ENCODE data around the gene EPC1. TPM values are rescaled to one million over a fixed set of nuclear protein-coding genes. Genes with fewer than 3 reads are reported as not detected.

The EPC1 gene
- total RNA-seq, 1 donor from 2014 or later = 40.3 TPM

GRCh38 chr10:32378363-32379317 lies 31.7 kb upstream of the EPC1 start:
- Histone ChIP-seq H3K27ac (peak overlapping the region; percentile 88), H3K4me3 (peak overlapping the region; percentile 74), H3K9me3 (no peaks in the 10 kb centered on the region), H3K36me3 (no peaks in the 10 kb centered on the region), H3K4me1 (peaks cover 30% of the 10 kb centered on the region), H3K27me3 (ENCODE audit: low read depth) (no peaks in the 10 kb centered on the region)
- DNase-seq (peak; percentile 95), ATAC-seq (peak; percentile 99)
- intact Hi-C loops (cut with DNase I) = no loop called here
- no peak for TF ChIP-seq CTCF (IDR thresholded peaks at IDR 0.05)

GRCh38 chr10:32377458-32378259 lies 30.7 kb upstream of the EPC1 start:
- intact Hi-C loops (cut with DNase I) = no loop called here
- Histone ChIP-seq H3K4me1 (peaks cover 33% of the 10 kb centered on the region), H3K27me3 (ENCODE audit: low read depth) (no peaks in the 10 kb centered on the region), H3K27ac (peak overlapping the region; percentile 88), H3K9me3 (no peaks in the 10 kb centered on the region), H3K4me3 (peak overlapping the region; percentile 74), H3K36me3 (no peaks in the 10 kb centered on the region)
- DNase-seq (no peak), ATAC-seq (peak; percentile 23 to 48)
- TF ChIP-seq CTCF (IDR thresholded peaks at IDR 0.05) = peak; percentile 35

GRCh38 chr10:32376771-32377170 lies 29.8 kb upstream of the EPC1 start:
- no peaks in the 10 kb centered on the region for H3K36me3 ChIP-seq
- H3K4me3 ChIP-seq = peak overlapping the region; percentile 74
- peak overlapping the region; percentile 88 for H3K27ac ChIP-seq
- no peak for DNase-seq
- no peaks in the 10 kb centered on the region for H3K9me3 ChIP-seq
- peaks cover 41% of the 10 kb centered on the region for H3K4me1 ChIP-seq
- H3K27me3 ChIP-seq (ENCODE audit: low read depth) = no peaks in the 10 kb centered on the region
- no peak for TF ChIP-seq CTCF (IDR thresholded peaks at IDR 0.05)
- intact Hi-C loops (cut with DNase I) = no loop called here
- ATAC-seq = no peak

GRCh38 chr10:32376097-32376496 lies 29.1 kb upstream of the EPC1 start:
- peaks cover 41% of the 10 kb centered on the region for H3K4me1 ChIP-seq
- peak overlapping the region; percentile 74 for H3K4me3 ChIP-seq
- no peaks in the 10 kb centered on the region for H3K27me3 ChIP-seq (ENCODE audit: low read depth)
- ATAC-seq = no peak
- no peaks in the 10 kb centered on the region for H3K9me3 ChIP-seq
- no peaks in the 10 kb centered on the region for H3K36me3 ChIP-seq
- no peak overlapping the region for H3K27ac ChIP-seq
- DNase-seq = no peak
- TF ChIP-seq CTCF (IDR thresholded peaks at IDR 0.05) = no peak
- intact Hi-C loops (cut with DNase I) = no loop called here

- no peak for DNase-seq
- Histone ChIP-seq H3K4me1 (peaks cover 41% of the 10 kb centered on the region), H3K4me3 (peak overlapping the region; percentile 4), H3K27ac (no peak overlapping the region), H3K36me3 (no peaks in the 10 kb centered on the region), H3K27me3 (ENCODE audit: low read depth) (no peaks in the 10 kb centered on the region), H3K9me3 (no peaks in the 10 kb centered on the region)
- no peak for ATAC-seq
- intact Hi-C loops (cut with DNase I) = no loop called here
- TF ChIP-seq CTCF (IDR thresholded peaks at IDR 0.05) = no peak
These were observed 28.7 kb upstream of the EPC1 start for GRCh38 chr10:32375631-32376030.
